ENCODE measurements around the gene UBE2E2.

GRCh38 chr3:23533996-23534395 lies 330.9 kb downstream of the UBE2E2 start:
- TF ChIP-seq PHF5A (CRISPR knock-in tag; IDR thresholded peaks at IDR 0.05; ENCODE audit: low read depth, unreplicated experiment) = no peak
- no peak for TF ChIP-seq ZBTB21 (CRISPR knock-in tag; IDR thresholded peaks at IDR 0.05)
- no peak for TF ChIP-seq ZBTB39 (CRISPR knock-in tag; IDR thresholded peaks at IDR 0.05)
- no peak for TF ChIP-seq EZH2 (conservative IDR thresholded peaks at IDR 0.05; ENCODE audit: low read depth, low read length)
- no peak for TF ChIP-seq ZNF510 (CRISPR knock-in tag; IDR thresholded peaks at IDR 0.05; ENCODE audit: low read depth)
- TF ChIP-seq KDM1A (CRISPR knock-in tag; IDR thresholded peaks at IDR 0.05) = no peak
- TF ChIP-seq SNAPC4 (CRISPR knock-in tag; IDR thresholded peaks at IDR 0.05) = no peak

Data from HepG2 (cell line).